A549 (cell line): ENCODE measurements around the gene SEC24A. TPM values are rescaled to one million over a fixed set of nuclear protein-coding genes. Genes with fewer than 3 reads are reported as not detected.

Source experiments
- ATAC-seq, 2 experiments: fragments of 200-7000 bp in 1 of 2; fragments of >200 bp in 1 of 2; cut with Nextera tagmentation in 1 of 2; cut with Tn5 transposase in 1 of 2; 3 replicates each; pipeline versions ENCODE4 v1.8.0 to v1.9.1; 2018 to 2020; ENCODE audit warnings: mild to moderate bottlenecking in 1 of 2, moderate library complexity in 1 of 2
- CTCF ChIA-PET: fragments of 300-600 bp; sonication (Branson Sonifier 250); formaldehyde crosslinking; extraction: SDS; loops from one replicate; lab custom pipeline; 2021; ENCODE audit warnings: antibody characterized with exemption, inconsistent platforms; lab: Yijun Ruan, JAX
- POLR2A ChIA-PET: fragments of 350-600 bp; formaldehyde crosslinking; extraction: SDS; loops from one replicate; lab custom pipeline; 2021; ENCODE audit warnings: antibody characterized with exemption, inconsistent platforms; lab: Yijun Ruan, JAX
- DNase-seq, 2 experiments: peaks; one replicate each; pipeline versions ENCODE4 v3.0.0 to v3.0.0-alpha.2; 2011 to 2016; ENCODE audit warnings: low read depth in 1 of 2, low spot score in 1 of 2
- FAIRE-seq: peaks from 2 replicates; lab custom pipeline; 2011; peaks lifted over from hg19 to GRCh38; lab: Jason Lieb, UNC
- H3K27ac ChIP-seq, 2 experiments: fragments of >200 bp; sonication (Bioruptor Twin); formaldehyde crosslinking; 3 replicates each; pipeline ENCODE4 v1.5.1; 2016 to 2017
- H3K4me1 ChIP-seq: fragments of >200 bp; sonication (Bioruptor Twin); formaldehyde crosslinking; 3 replicates; pipeline ENCODE4 v1.6.1; 2016
- H3K4me2 ChIP-seq: fragments of >200 bp; sonication (Bioruptor Twin); formaldehyde crosslinking; 3 replicates; pipeline ENCODE4 v1.6.1; 2016
- H3K4me3 ChIP-seq: fragments of >200 bp; sonication (Bioruptor Twin); formaldehyde crosslinking; 3 replicates; pipeline ENCODE4 v1.5.1; 2016
- H3K9me3 ChIP-seq: fragments of >200 bp; sonication (Bioruptor Twin); formaldehyde crosslinking; 3 replicates; pipeline ENCODE4 v1.6.1; 2016
- CBX2 ChIP-seq: fragments of 200-600 bp; sonication (generic); IDR thresholded peaks from 2 replicates; pipeline ENCODE4 v1.6.1; 2016; ENCODE audit warnings: low read depth, mild to moderate bottlenecking, borderline replicate concordance
- CEBPB ChIP-seq, 2 experiments: fragments of >200 bp in 1 of 2; sonication (Bioruptor Twin) in 1 of 2; formaldehyde crosslinking in 1 of 2; IDR thresholded peaks; 2 replicates each; pipeline ENCODE4 v1.6.1; 2012 to 2016
- EHF ChIP-seq: fragments of 250-450 bp; sonication (Bioruptor Pico); IDR thresholded peaks from 2 replicates; pipeline ENCODE4 v1.5.0; 2020; ENCODE audit warnings: mild to moderate bottlenecking
- EP300 ChIP-seq, 2 experiments: fragments of >200 bp; sonication (Bioruptor Twin); formaldehyde crosslinking; IDR thresholded peaks; 2 replicates in 1 of 2; 3 replicates in 1 of 2; pipeline ENCODE4 v1.6.1; 2016 to 2017
- FOSB ChIP-seq: fragments of 250-450 bp; sonication (Bioruptor Pico); IDR thresholded peaks from 2 replicates; pipeline ENCODE4 v1.5.0; 2020; ENCODE audit warnings: mild to moderate bottlenecking, moderate library complexity
- FOSL2 ChIP-seq, 2 experiments: fragments of 450-650 bp in 1 of 2; fragments of >200 bp in 1 of 2; sonication (Bioruptor Twin) in 1 of 2; formaldehyde crosslinking; IDR thresholded peaks; 2 replicates each; pipeline versions ENCODE4 v1.5.0 to v1.6.1; 2016 to 2020; ENCODE audit warnings: mild to moderate bottlenecking in 1 of 2, moderate library complexity in 1 of 2
- HOXB5 ChIP-seq: fragments of 250-450 bp; sonication (Bioruptor Pico); IDR thresholded peaks from 2 replicates; pipeline ENCODE4 v1.5.0; 2020; ENCODE audit warnings: mild to moderate bottlenecking, moderate library complexity
- JUN ChIP-seq, 2 experiments: fragments of >200 bp; sonication (Bioruptor Twin); formaldehyde crosslinking; IDR thresholded peaks; 2 replicates in 1 of 2; 3 replicates in 1 of 2; pipeline ENCODE4 v1.6.1; 2016 to 2017
- KDM5A ChIP-seq: fragments of 200-600 bp; sonication (generic); IDR thresholded peaks from 2 replicates; pipeline ENCODE4 v1.6.1; 2016; ENCODE audit warnings: antibody characterized with exemption, mild to moderate bottlenecking
- MAZ ChIP-seq: fragments of 150-350 bp; IDR thresholded peaks from 2 replicates; pipeline ENCODE4 v1.6.1; 2014; ENCODE audit warnings: antibody characterized with exemption, low read depth, low read length, borderline replicate concordance
- MYC ChIP-seq: IDR thresholded peaks from 2 replicates; pipeline ENCODE4 v1.6.1; 2012; ENCODE audit warnings: mild to moderate bottlenecking, inconsistent platforms, low read length, improper control_type of control experiment, borderline replicate concordance
- RAD21 ChIP-seq, 2 experiments: fragments of >200 bp in 1 of 2; sonication (Bioruptor Twin) in 1 of 2; formaldehyde crosslinking in 1 of 2; IDR thresholded peaks in 1 of 2; conservative IDR thresholded peaks in 1 of 2; 2 replicates in 1 of 2; 3 replicates in 1 of 2; pipeline ENCODE4 v1.6.1; 2012 to 2018; ENCODE audit warnings: inconsistent platforms in 1 of 2
- RARB ChIP-seq: fragments of 250-450 bp; sonication (Bioruptor Pico); IDR thresholded peaks from 2 replicates; pipeline ENCODE4 v1.8.0; 2021; ENCODE audit warnings: mild to moderate bottlenecking, moderate library complexity
- RCOR1 ChIP-seq: fragments of 150-350 bp; IDR thresholded peaks from 2 replicates; pipeline ENCODE4 v1.6.1; 2014; ENCODE audit warnings: antibody characterized with exemption, low read length, low read depth
- TFCP2L1 ChIP-seq: fragments of 250-450 bp; sonication (Bioruptor Pico); IDR thresholded peaks from 2 replicates; pipeline ENCODE4 v1.5.0; 2021; ENCODE audit warnings: mild to moderate bottlenecking
- TP53 ChIP-seq: fragments of 250-450 bp; sonication (Bioruptor Pico); IDR thresholded peaks from 2 replicates; pipeline ENCODE4 v1.5.0; 2021; ENCODE audit warnings: mild to moderate bottlenecking, moderate library complexity
- ZFP36 ChIP-seq: fragments of 450-650 bp; IDR thresholded peaks from 2 replicates; pipeline ENCODE4 v1.6.1; 2014; ENCODE audit warnings: borderline replicate concordance; ENCODE audit not compliant: partially characterized antibody
- WGBS: methylation state at CpG from one replicate; pipeline ENCODE4 v1.1.6; 2017; ENCODE audit errors: missing lambda C conversion rate; 5-methylcytosine and 5-hydroxymethylcytosine counted together
- polyA plus RNA-seq, 4 experiments: library from polyadenylated mRNA; depleted of rRNA in 3 of 4; stranded (reverse); fragments of >200 nt; fragmentation: RNase III in 1 of 4; extraction: RNeasy Plus Mini Kit Qiagen cat#74134 plus additional on column Dnase treatment in 1 of 4; gene quantifications; 2 replicates in 3 of 4; 3 replicates in 1 of 4; pipeline ENCODE4 v1.2.3, GENCODE V29; 2011 to 2017
- TF ChIP-seq, protein P1 (sequence below): IDR thresholded peaks from 2 replicates; pipeline ENCODE4 v1.6.1; 2012; ENCODE audit warnings: low read depth, borderline replicate concordance
- TF ChIP-seq, protein P2 (sequence below): fragments of 200-600 bp; sonication (generic); IDR thresholded peaks from 2 replicates; pipeline ENCODE4 v1.6.1; 2016; ENCODE audit warnings: antibody characterized with exemption, mild to moderate bottlenecking, moderate library complexity
- TF ChIP-seq, protein P3 (sequence below): IDR thresholded peaks from 2 replicates; pipeline ENCODE4 v1.6.1; 2012
- TF ChIP-seq, protein P4 (sequence below): fragments of >200 bp; sonication (Bioruptor Twin); formaldehyde crosslinking; IDR thresholded peaks from 3 replicates; pipeline ENCODE4 v1.5.1; 2016
- TF ChIP-seq, protein P5 (sequence below): fragments of >200 bp; sonication (Bioruptor Twin); formaldehyde crosslinking; IDR thresholded peaks from 2 replicates; pipeline ENCODE4 v1.6.1; 2016

Gene SEC24A
- polyA plus RNA-seq, 2 of the 4 experiments (the other 2 are of a cell fraction) = 11.6 to 23.6 TPM

DNA sequence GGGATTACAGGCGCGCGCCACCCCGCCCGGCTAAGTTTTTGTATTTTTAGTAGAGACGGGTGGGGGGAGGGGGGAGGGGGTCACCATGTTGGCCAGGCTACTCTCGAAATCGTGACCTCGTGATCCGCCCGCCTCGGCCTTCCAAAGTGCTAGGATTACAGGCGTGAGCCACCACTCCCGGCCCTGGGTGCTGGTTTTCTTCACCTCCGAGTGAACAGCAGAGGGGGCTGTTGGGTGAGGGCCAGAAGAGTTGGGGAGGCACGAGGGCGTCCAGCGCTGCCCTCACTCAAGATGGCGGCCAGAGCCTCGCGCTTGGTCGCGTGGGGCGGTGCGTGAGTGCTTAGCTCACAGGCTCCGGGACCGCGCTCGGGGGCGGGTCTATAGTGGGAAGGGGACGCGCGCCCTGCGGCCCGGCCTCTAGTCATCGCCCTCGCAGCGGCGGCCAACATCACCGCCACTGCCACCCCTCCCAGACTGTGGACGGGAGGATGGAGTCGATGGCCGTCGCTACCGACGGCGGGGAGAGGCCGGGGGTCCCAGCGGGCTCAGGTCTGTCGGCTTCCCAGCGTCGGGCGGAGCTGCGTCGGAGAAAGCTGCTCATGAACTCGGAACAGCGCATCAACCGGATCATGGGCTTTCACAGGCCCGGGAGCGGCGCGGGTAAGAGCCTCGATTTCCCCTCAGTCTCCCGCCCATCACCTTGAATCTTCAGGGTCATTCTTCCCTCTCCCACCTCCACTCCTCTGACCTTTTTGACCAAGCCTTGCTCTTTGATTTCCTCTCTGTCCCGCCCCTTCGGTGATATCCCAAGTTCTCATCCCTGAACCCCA, 89.8 kb downstream of the SEC24A start, which contains the start of gene CAMLG (continued):
- no peak for TF ChIP-seq TP53 (CRISPR knock-in tag)
- TF ChIP-seq MYC = peak; percentile 98
- TF ChIP-seq, protein P1, sequence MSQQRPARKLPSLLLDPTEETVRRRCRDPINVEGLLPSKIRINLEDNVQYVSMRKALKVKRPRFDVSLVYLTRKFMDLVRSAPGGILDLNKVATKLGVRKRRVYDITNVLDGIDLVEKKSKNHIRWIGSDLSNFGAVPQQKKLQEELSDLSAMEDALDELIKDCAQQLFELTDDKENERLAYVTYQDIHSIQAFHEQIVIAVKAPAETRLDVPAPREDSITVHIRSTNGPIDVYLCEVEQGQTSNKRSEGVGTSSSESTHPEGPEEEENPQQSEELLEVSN = no peak; the same call in 1 of the 2 replicates
- no peak for TF ChIP-seq CEBPB (IDR thresholded peaks at IDR 0.05)
- TF ChIP-seq RCOR1 = no peak
- TF ChIP-seq RARB (CRISPR knock-in tag) = no peak
- TF ChIP-seq FOSL2 (IDR thresholded peaks at IDR 0.05) = no peak
- TF ChIP-seq FOSL2 (CRISPR knock-in tag; IDR thresholded peaks at IDR 0.05) = peak; percentile 42; the same call in 1 of the 2 replicates
- TF ChIP-seq, protein P2, sequence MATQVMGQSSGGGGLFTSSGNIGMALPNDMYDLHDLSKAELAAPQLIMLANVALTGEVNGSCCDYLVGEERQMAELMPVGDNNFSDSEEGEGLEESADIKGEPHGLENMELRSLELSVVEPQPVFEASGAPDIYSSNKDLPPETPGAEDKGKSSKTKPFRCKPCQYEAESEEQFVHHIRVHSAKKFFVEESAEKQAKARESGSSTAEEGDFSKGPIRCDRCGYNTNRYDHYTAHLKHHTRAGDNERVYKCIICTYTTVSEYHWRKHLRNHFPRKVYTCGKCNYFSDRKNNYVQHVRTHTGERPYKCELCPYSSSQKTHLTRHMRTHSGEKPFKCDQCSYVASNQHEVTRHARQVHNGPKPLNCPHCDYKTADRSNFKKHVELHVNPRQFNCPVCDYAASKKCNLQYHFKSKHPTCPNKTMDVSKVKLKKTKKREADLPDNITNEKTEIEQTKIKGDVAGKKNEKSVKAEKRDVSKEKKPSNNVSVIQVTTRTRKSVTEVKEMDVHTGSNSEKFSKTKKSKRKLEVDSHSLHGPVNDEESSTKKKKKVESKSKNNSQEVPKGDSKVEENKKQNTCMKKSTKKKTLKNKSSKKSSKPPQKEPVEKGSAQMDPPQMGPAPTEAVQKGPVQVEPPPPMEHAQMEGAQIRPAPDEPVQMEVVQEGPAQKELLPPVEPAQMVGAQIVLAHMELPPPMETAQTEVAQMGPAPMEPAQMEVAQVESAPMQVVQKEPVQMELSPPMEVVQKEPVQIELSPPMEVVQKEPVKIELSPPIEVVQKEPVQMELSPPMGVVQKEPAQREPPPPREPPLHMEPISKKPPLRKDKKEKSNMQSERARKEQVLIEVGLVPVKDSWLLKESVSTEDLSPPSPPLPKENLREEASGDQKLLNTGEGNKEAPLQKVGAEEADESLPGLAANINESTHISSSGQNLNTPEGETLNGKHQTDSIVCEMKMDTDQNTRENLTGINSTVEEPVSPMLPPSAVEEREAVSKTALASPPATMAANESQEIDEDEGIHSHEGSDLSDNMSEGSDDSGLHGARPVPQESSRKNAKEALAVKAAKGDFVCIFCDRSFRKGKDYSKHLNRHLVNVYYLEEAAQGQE = 0 out of 2 replicates have a peak, but pooled peaks have one; percentile 28
- no peak for TF ChIP-seq EP300 (IDR thresholded peaks at IDR 0.05)

GRCh38 chr5:134738963-134739661, 90.5 kb downstream of the SEC24A start:
- POLR2A ChIA-PET = interaction anchor here (0.6 to 2.1 kb wide), 4 partner anchors 19 to 165 kb away, joined by 5 to 11 read pairs (median 8); partner anchors contain the start of genes DDX46 and PCBD2
- peak overlapping the region; percentile 85 for H3K4me3 ChIP-seq
- FAIRE-seq (no peak), DNase-seq (peak; percentile 64 to 70), ATAC-seq (peak; percentile 73 to 82)
- H3K27ac ChIP-seq = peak overlapping the region; percentile 85 to 88
- TF ChIP-seq ZFP36 = no peak
- TF ChIP-seq, protein P3, sequence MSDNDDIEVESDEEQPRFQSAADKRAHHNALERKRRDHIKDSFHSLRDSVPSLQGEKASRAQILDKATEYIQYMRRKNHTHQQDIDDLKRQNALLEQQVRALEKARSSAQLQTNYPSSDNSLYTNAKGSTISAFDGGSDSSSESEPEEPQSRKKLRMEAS = peak; percentile 57; the same call in 1 of the 2 replicates
- TF ChIP-seq TP53 (CRISPR knock-in tag) = no peak
- TF ChIP-seq, protein P4, sequence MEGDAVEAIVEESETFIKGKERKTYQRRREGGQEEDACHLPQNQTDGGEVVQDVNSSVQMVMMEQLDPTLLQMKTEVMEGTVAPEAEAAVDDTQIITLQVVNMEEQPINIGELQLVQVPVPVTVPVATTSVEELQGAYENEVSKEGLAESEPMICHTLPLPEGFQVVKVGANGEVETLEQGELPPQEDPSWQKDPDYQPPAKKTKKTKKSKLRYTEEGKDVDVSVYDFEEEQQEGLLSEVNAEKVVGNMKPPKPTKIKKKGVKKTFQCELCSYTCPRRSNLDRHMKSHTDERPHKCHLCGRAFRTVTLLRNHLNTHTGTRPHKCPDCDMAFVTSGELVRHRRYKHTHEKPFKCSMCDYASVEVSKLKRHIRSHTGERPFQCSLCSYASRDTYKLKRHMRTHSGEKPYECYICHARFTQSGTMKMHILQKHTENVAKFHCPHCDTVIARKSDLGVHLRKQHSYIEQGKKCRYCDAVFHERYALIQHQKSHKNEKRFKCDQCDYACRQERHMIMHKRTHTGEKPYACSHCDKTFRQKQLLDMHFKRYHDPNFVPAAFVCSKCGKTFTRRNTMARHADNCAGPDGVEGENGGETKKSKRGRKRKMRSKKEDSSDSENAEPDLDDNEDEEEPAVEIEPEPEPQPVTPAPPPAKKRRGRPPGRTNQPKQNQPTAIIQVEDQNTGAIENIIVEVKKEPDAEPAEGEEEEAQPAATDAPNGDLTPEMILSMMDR = peak; percentile 34
- TF ChIP-seq FOSB (CRISPR knock-in tag) = no peak
- no peak for TF ChIP-seq RCOR1
- TF ChIP-seq, protein P5, sequence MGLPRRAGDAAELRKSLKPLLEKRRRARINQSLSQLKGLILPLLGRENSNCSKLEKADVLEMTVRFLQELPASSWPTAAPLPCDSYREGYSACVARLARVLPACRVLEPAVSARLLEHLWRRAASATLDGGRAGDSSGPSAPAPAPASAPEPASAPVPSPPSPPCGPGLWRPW = no peak
- TF ChIP-seq RAD21 (conservative IDR thresholded peaks at IDR 0.05 in 1 of 2, IDR thresholded peaks at IDR 0.05 in 1 of 2) = peak in 1 of 2 experiments; percentile 15; a peak in 1 of 5 replicates
- no peak for TF ChIP-seq TFCP2L1 (CRISPR knock-in tag)
- no peak for TF ChIP-seq JUN (IDR thresholded peaks at IDR 0.05)
- no peak for TF ChIP-seq MAZ
- no peak for TF ChIP-seq EHF
- 0 out of 2 replicates have a peak, but pooled peaks have one; percentile 10 for TF ChIP-seq HOXB5
- TF ChIP-seq CBX2 = no peak
- TF ChIP-seq, protein P1 = peak; percentile 89; the same call in 1 of the 2 replicates
- TF ChIP-seq KDM5A = no peak
- TF ChIP-seq CEBPB (IDR thresholded peaks at IDR 0.05) = 0 out of 4 replicates have a peak, but pooled peaks of 1 of the 2 experiments have one; percentile 2
- WGBS = 7% methylated on average over 21 of the region's 21 CpGs
- CTCF ChIA-PET = interaction anchor here (0.6 to 4.8 kb wide), 22 partner anchors 10 to 437 kb away, joined by 3 to 51 read pairs (median 3); partner anchors contain the start of genes C5orf24, DDX46 and PCBD2
- H3K9me3 ChIP-seq = no peaks in the 10 kb centered on the region
- H3K4me1 ChIP-seq = peaks cover 13% of the 10 kb centered on the region; the same call in 2 of the 3 replicates
- peak overlapping the region; percentile 86 for H3K4me2 ChIP-seq
